Measurements from ENCODE around the gene TSKS.

Gene TSKS

DNA sequence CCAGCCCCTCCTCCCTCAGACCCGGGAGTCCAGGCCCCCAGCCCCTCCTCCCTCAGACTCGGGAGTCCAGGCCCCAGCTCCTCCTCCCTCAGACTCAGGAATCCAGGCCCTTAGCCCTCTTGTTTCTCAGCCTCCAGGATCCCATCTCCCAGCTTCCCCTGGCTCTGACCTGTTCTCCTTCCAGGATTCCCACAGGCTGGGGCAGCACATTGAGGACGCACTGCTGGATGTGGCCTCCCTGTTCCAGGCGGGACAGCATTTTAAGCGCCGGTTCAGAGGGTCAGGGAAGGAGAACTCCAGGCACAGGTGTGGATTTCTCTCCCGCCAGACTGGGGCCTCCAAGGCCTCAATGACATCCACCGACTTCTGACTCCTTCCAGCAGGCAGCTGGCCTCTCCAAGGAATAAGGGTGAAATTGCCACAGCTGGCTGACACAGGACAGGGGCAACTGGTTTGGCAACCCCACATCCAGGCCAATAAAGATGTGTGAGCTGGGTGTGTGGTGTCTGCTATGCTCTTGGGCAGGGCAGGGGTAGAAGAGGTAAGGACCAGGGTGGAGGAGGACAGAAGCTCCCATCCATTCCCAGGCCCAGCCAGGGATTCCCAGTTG lies 49.8 kb downstream of the TSKS start:
- in situ Hi-C loops (cut with MboI; ENCODE audit: low sequenced_read_pairs, unreplicated experiment) = no loop called here
- DNase-seq (ENCODE audit: low spot score) = no peak

DNA sequence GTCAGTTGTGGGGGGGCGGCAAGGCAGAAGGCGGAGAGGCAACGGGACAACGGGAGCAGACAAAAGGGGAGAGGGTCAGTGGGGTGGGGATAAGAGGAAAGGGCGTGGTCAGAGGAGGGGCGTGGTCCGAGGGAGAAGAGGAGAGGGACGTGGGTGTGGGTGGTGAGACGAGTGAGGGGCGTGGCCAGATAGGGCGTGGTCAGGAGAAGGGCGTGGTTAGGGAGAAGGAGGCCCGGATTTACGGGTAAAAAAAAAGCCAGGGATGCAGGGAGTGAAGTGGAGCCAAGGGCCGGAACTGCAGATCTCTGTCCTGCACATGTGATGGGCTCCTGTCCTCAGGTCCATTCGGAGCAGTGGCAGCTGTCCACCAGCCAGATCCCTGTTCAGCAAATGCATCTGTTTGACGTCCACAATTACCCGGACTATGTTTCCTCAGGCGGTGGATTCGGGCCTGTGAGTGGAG lies 50.7 kb downstream of the TSKS start:
- DNase-seq (ENCODE audit: low spot score) = no peak
- in situ Hi-C loops (cut with MboI; ENCODE audit: low sequenced_read_pairs, unreplicated experiment) = no loop called here
- TF ChIP-seq, protein P1, sequence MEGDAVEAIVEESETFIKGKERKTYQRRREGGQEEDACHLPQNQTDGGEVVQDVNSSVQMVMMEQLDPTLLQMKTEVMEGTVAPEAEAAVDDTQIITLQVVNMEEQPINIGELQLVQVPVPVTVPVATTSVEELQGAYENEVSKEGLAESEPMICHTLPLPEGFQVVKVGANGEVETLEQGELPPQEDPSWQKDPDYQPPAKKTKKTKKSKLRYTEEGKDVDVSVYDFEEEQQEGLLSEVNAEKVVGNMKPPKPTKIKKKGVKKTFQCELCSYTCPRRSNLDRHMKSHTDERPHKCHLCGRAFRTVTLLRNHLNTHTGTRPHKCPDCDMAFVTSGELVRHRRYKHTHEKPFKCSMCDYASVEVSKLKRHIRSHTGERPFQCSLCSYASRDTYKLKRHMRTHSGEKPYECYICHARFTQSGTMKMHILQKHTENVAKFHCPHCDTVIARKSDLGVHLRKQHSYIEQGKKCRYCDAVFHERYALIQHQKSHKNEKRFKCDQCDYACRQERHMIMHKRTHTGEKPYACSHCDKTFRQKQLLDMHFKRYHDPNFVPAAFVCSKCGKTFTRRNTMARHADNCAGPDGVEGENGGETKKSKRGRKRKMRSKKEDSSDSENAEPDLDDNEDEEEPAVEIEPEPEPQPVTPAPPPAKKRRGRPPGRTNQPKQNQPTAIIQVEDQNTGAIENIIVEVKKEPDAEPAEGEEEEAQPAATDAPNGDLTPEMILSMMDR (IDR thresholded peaks at IDR 0.05; ENCODE audit: borderline replicate concordance, control extremely low read depth, extremely low read depth, insufficient read depth, missing control alignments) = no peak

More for the DNA sequence above, 49.8 kb downstream of the TSKS start:
- TF ChIP-seq, protein P1 (IDR thresholded peaks at IDR 0.05; ENCODE audit: borderline replicate concordance, control extremely low read depth, extremely low read depth, insufficient read depth, missing control alignments) = no peak

DNA sequence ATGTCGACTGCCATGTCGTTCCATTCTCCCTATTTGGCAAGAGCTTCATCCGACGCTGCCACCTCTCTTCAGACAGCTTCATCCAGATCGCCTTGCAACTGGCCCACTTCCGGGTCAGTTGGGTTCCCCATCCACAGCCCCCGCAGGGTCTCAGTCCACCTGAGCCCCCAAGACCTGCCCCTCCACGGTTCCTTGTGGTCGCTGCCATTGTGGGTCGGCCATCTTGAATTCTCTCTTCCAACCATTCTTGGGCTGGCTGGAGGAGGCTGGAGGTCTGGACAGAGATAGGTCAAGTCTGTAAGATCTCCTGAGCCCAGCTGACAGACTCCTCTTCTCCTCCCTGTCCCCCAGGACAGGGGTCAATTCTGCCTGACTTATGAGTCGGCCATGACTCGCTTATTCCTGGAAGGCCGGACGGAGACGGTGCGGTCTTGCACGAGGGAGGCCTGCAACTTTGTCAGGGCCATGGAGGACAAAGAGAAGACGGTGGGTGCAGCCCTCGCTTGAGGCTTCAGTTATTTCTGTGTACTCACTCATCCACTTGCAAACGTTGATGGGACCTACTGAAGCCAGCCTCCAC lies 52.6 kb downstream of the TSKS start:
- TF ChIP-seq, protein P1 (IDR thresholded peaks at IDR 0.05; ENCODE audit: borderline replicate concordance, control extremely low read depth, extremely low read depth, insufficient read depth, missing control alignments) = no peak
- no peak for DNase-seq (ENCODE audit: low spot score)
- in situ Hi-C loops (cut with MboI; ENCODE audit: low sequenced_read_pairs, unreplicated experiment) = no loop called here

DNA sequence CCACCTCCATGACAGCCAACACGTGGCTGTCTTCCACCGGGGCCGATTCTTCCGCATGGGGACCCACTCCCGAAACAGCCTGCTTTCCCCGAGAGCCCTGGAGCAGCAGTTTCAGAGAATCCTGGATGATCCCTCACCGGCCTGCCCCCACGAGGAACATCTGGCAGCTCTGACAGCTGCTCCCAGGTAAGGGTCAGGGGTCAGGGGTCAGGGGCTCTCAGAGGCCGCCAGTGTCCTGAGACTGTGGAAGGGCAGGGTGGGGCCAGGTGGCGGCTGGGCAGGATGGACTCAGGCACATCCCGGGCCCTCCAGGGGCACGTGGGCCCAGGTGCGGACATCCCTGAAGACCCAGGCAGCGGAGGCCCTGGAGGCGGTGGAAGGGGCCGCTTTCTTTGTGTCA lies 57.2 kb downstream of the TSKS start:
- in situ Hi-C loops (cut with MboI; ENCODE audit: low sequenced_read_pairs, unreplicated experiment) = no loop called here
- no peak for DNase-seq (ENCODE audit: low spot score)
- TF ChIP-seq, protein P1 (IDR thresholded peaks at IDR 0.05; ENCODE audit: borderline replicate concordance, control extremely low read depth, extremely low read depth, insufficient read depth, missing control alignments) = no peak

DNA sequence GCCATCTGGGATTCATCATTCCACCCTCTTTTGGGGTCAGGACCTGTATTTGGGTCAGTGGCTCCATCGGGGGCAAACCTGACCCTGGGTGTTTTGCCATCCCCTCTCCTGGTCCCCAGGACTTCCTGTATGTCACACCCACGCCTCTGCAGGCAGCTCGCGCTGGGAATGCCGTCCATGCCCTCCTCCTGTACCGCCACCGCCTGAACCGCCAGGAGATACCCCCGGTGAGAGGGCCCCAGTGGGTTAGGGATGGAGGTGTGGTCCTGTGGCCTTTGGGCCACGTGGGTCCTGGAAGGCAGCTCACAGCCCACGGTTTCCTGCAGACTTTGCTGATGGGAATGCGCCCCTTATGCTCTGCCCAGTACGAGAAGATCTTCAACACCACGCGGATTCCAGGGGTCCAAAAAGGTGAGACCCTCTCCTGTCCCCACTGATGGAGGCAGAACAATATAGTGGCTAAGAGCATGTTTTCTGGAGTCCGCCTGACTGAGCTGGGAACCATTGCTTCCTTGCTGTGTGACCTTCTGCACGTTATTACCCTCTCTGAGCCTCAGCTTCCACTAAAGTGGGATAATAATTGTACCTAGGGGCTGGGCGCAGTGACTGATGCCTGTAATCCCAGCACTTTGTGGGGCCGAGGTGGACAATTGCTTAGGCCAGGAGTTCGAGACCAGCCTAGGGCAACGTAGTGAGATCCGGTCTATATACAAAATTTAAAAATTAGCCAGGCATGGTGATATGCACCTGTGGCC lies 58.0 kb downstream of the TSKS start:
- TF ChIP-seq, protein P1 (IDR thresholded peaks at IDR 0.05; ENCODE audit: borderline replicate concordance, control extremely low read depth, extremely low read depth, insufficient read depth, missing control alignments) = no peak
- DNase-seq (ENCODE audit: low spot score) = no peak
- in situ Hi-C loops (cut with MboI; ENCODE audit: low sequenced_read_pairs, unreplicated experiment) = no loop called here

DNA sequence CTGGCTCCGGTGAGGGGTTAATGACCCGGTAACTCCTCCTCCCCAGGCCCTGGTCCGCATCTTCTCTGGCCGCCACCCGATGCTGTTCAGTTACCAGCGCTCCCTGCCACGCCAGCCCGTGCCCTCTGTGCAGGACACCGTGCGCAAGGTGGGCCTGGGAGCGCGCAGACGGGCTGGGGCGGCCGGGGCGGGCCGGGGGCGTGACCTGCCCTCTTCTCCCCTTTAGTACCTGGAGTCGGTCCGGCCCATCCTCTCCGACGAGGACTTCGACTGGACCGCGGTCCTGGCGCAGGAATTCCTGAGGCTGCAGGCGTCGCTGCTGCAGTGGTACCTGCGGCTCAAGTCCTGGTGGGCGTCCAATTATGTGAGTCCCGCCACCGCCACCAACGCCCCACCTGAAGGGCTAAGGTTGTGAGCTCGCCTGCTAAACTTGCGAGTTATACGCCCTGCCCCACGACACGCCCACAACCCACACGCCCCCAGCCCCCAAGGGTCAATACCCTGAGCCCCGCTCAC lies 61.8 kb downstream of the TSKS start:
- in situ Hi-C loops (cut with MboI; ENCODE audit: low sequenced_read_pairs, unreplicated experiment) = no loop called here
- DNase-seq (ENCODE audit: low spot score) = no peak
- TF ChIP-seq, protein P1 (IDR thresholded peaks at IDR 0.05; ENCODE audit: borderline replicate concordance, control extremely low read depth, extremely low read depth, insufficient read depth, missing control alignments) = no peak
